GM21515 (cell line): ENCODE data around the gene IRS2.

Experiments
- ATAC-seq: cut with Tn5 transposase; IDR thresholded peaks from one replicate; pipeline ENCODE4 v1.9.1; 2021; ENCODE audit not compliant: unreplicated experiment

The IRS2 gene

GRCh38 chr13:109707044-109707741 lies 79.2 kb downstream of the IRS2 start:
- no peak for ATAC-seq

GRCh38 chr13:109706015-109706715 lies 80.2 kb downstream of the IRS2 start:
- no peak for ATAC-seq

GRCh38 chr13:109704771-109705635 lies 81.4 kb downstream of the IRS2 start:
- no peak for ATAC-seq

- no peak for ATAC-seq
Observed at GRCh38 chr13:109703250-109703649, 83.1 kb downstream of the IRS2 start.
